NB4 (cell line): ENCODE measurements around the gene ZNF799.
"Not testable (repeated sequence)": the region's sequence is repeated elsewhere in the genome, so short reads cannot be mapped to it uniquely, and the experiment has no call there.

Experiments used
- CTCF ChIP-seq: IDR thresholded peaks from one replicate; pipeline ENCODE4 v1.5.1; 2012; ENCODE audit warnings: low read depth, low read length
- MAX ChIP-seq: IDR thresholded peaks from 2 replicates; pipeline ENCODE4 v1.6.1; 2011; ENCODE audit warnings: low read depth, low read length
- MYC ChIP-seq: IDR thresholded peaks from 2 replicates; pipeline ENCODE4 v1.6.1; 2011; ENCODE audit warnings: low read depth, low read length
- POLR2A ChIP-seq: IDR thresholded peaks from 2 replicates; pipeline ENCODE4 v1.6.1; 2011; ENCODE audit warnings: mild to moderate bottlenecking; ENCODE audit not compliant: insufficient read length; ENCODE audit errors: extremely low read depth

- not testable (repeated sequence) for TF ChIP-seq POLR2A, MYC, CTCF, MAX
Observed at GRCh38 chr19:12439686-12440540, 38.8 kb upstream of the ZNF799 start.
